ENCODE results near the gene MISP3. TPM values are rescaled to one million over a fixed set of nuclear protein-coding genes. Genes with fewer than 3 reads are reported as not detected.

The MISP3 gene
- polyA plus RNA-seq, 2 of the 4 experiments (the other 2 are of a cell fraction) = 1.9 to 2.3 TPM

DNA sequence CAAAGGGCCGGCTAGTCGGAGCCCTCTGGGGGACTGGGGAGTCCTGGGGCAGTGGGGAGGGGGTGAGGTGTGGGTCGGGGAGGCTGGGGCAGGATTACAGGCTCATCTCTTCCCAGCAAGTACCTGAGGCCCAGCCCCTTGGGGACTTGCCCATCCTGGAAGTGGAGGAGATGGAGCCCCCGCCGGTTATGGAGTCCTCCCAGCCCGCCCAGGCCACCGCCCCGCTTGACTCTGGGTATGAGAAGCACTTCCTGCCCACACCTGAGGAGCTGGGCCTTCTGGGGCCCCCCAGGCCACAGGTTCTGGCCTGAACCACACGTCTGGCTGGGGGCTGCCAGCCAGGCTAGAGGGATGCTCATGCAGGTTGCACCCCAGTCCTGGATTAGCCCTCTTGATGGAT, 20.6 kb upstream of the MISP3 start:
- ChIA-PET CTCF (interaction anchor here (1.2 to 1.8 kb wide), 6 partner anchors 9 to 172 kb away, joined by 3 to 9 read pairs (median 6); partner anchors contain the start of genes IL27RA and PALM3), POLR2A (no interaction called here)
- TF ChIP-seq RNF2 (IDR thresholded peaks at IDR 0.05; ENCODE audit: borderline replicate concordance, low read depth) (no peak), HOXB5 (CRISPR knock-in tag; IDR thresholded peaks at IDR 0.05) (no peak), ESRRA (IDR thresholded peaks at IDR 0.05; ENCODE audit: borderline replicate concordance, low read length) (no peak), HOXA7 (CRISPR knock-in tag; IDR thresholded peaks at IDR 0.05) (no peak), CBX8 (IDR thresholded peaks at IDR 0.05) (no peak)
- TF ChIP-seq, protein P1, sequence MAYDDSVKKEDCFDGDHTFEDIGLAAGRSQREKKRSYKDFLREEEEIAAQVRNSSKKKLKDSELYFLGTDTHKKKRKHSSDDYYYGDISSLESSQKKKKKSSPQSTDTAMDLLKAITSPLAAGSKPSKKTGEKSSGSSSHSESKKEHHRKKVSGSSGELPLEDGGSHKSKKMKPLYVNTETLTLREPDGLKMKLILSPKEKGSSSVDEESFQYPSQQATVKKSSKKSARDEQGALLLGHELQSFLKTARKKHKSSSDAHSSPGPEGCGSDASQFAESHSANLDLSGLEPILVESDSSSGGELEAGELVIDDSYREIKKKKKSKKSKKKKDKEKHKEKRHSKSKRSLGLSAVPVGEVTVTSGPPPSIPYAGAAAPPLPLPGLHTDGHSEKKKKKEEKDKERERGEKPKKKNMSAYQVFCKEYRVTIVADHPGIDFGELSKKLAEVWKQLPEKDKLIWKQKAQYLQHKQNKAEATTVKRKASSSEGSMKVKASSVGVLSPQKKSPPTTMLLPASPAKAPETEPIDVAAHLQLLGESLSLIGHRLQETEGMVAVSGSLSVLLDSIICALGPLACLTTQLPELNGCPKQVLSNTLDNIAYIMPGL (CRISPR knock-in tag; IDR thresholded peaks at IDR 0.05; ENCODE audit: borderline replicate concordance) = no peak
- TF ChIP-seq, protein P2, sequence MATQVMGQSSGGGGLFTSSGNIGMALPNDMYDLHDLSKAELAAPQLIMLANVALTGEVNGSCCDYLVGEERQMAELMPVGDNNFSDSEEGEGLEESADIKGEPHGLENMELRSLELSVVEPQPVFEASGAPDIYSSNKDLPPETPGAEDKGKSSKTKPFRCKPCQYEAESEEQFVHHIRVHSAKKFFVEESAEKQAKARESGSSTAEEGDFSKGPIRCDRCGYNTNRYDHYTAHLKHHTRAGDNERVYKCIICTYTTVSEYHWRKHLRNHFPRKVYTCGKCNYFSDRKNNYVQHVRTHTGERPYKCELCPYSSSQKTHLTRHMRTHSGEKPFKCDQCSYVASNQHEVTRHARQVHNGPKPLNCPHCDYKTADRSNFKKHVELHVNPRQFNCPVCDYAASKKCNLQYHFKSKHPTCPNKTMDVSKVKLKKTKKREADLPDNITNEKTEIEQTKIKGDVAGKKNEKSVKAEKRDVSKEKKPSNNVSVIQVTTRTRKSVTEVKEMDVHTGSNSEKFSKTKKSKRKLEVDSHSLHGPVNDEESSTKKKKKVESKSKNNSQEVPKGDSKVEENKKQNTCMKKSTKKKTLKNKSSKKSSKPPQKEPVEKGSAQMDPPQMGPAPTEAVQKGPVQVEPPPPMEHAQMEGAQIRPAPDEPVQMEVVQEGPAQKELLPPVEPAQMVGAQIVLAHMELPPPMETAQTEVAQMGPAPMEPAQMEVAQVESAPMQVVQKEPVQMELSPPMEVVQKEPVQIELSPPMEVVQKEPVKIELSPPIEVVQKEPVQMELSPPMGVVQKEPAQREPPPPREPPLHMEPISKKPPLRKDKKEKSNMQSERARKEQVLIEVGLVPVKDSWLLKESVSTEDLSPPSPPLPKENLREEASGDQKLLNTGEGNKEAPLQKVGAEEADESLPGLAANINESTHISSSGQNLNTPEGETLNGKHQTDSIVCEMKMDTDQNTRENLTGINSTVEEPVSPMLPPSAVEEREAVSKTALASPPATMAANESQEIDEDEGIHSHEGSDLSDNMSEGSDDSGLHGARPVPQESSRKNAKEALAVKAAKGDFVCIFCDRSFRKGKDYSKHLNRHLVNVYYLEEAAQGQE (IDR thresholded peaks at IDR 0.05) = no peak
- no peak overlapping the region for H3K4me3 ChIP-seq
- DNase-seq (ENCODE audit: low read depth in 1 of 2, low spot score in 1 of 2) = no peak
- H3K9me3 ChIP-seq = 0 out of 3 replicates have a peak, but pooled peaks cover 3% of the 10 kb centered on the region
- no peak for ATAC-seq
- no peak overlapping the region for H3K4me2 ChIP-seq
- no peaks in the 10 kb centered on the region for H3K4me1 ChIP-seq
- WGBS (ENCODE audit: missing lambda C conversion rate) = 40% methylated on average over 1 of the region's 9 CpGs
- H3K27ac ChIP-seq = no peak overlapping the region
- FAIRE-seq = no peak

DNA sequence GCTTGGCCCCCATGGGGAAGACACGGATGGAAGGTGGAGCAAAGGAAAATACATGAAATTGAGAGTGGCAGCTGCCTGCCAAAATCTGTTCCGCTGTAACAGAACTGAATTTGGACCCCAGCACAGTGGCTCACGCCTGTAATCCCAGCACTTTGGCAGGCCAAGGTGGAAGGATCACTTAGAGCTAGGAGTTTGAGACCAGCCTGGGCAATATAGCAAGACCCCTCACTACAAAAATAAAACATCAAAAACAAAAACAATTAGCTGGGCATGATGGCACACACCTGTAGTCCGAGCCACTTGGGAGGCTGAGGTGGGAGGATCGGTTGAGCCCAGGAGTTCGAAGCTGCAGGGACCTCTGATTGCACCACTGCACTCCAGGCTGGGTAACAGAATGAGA, 20.1 kb upstream of the MISP3 start:
- TF ChIP-seq HOXA7 (CRISPR knock-in tag; IDR thresholded peaks at IDR 0.05) (no peak), NPAS2 (CRISPR knock-in tag; IDR thresholded peaks at IDR 0.05; ENCODE audit: borderline replicate concordance) (no peak), FOSB (CRISPR knock-in tag; IDR thresholded peaks at IDR 0.05) (no peak), HDAC2 (IDR thresholded peaks at IDR 0.05) (no peak), MYC (IDR thresholded peaks at IDR 0.05; ENCODE audit: borderline replicate concordance, low read length) (no peak), CBX8 (IDR thresholded peaks at IDR 0.05) (no peak), EHMT2 (IDR thresholded peaks at IDR 0.05; ENCODE audit: low read depth) (no peak), NFE2L2 (conservative IDR thresholded peaks at IDR 0.05; ENCODE audit: low read length) (no peak), RFX5 (IDR thresholded peaks at IDR 0.05) (no peak), CHD4 (IDR thresholded peaks at IDR 0.05; ENCODE audit: borderline replicate concordance) (no peak)
- TF ChIP-seq, protein P3, sequence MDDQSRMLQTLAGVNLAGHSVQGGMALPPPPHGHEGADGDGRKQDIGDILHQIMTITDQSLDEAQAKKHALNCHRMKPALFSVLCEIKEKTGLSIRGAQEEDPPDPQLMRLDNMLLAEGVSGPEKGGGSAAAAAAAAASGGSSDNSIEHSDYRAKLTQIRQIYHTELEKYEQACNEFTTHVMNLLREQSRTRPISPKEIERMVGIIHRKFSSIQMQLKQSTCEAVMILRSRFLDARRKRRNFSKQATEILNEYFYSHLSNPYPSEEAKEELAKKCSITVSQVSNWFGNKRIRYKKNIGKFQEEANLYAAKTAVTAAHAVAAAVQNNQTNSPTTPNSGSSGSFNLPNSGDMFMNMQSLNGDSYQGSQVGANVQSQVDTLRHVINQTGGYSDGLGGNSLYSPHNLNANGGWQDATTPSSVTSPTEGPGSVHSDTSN (IDR thresholded peaks at IDR 0.05) = no peak
- no peak for DNase-seq (ENCODE audit: low read depth in 1 of 2, low spot score in 1 of 2)
- 76% methylated on average over 6 of the region's 6 CpGs for WGBS (ENCODE audit: missing lambda C conversion rate)
- Histone ChIP-seq H3K4me2 (no peak overlapping the region), H3K9me3 (0 out of 3 replicates have a peak, but pooled peaks cover 3% of the 10 kb centered on the region), H3K4me3 (no peak overlapping the region), H3K4me1 (no peaks in the 10 kb centered on the region), H3K27ac (no peak overlapping the region)
- ChIA-PET CTCF (interaction anchor here (0.6 to 1.8 kb wide), 6 partner anchors 9 to 34 kb away, joined by 3 to 9 read pairs (median 6); partner anchors contain the start of genes IL27RA and PALM3), POLR2A (no interaction called here)
- no peak for ATAC-seq
- FAIRE-seq = no peak

DNA sequence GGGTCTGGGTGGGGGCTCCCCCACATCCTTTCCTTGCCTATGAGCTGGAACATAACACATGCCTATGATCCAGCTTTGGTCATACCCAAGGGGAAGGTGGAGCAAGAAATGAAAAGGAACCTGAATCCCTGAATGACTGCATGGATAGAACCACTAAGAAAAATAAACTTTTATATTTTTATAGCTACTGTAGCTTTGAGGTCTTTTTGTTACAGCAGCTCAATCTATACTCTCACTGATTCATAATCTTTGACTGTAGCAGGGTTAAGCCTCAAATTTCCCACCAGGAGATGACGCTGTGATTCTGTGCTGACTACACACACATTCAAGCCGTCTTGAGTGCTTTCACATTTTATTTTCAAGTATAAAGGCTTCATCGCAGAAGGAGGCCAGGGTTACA, 19.6 kb upstream of the MISP3 start:
- ATAC-seq (no peak), DNase-seq (ENCODE audit: low read depth in 1 of 2, low spot score in 1 of 2) (no peak), FAIRE-seq (no peak)
- POLR2A ChIA-PET = no interaction called here
- Histone ChIP-seq H3K4me1 (peaks cover 1% of the 10 kb centered on the region), H3K27ac (no peak overlapping the region), H3K4me3 (no peak overlapping the region), H3K4me2 (no peak overlapping the region), H3K9me3 (0 out of 3 replicates have a peak, but pooled peaks cover 3% of the 10 kb centered on the region)
- CTCF ChIA-PET = interaction anchor here (0.6 to 1.8 kb wide), 7 partner anchors 9 to 148 kb away, joined by 3 to 9 read pairs (median 6); partner anchors contain the start of genes IL27RA and PALM3
- TF ChIP-seq MAZ (IDR thresholded peaks at IDR 0.05; ENCODE audit: borderline replicate concordance, low read depth, low read length) (no peak), TFCP2L1 (CRISPR knock-in tag; IDR thresholded peaks at IDR 0.05) (no peak), ZC3H11A (IDR thresholded peaks at IDR 0.05) (no peak), BHLHE40 (IDR thresholded peaks at IDR 0.05; ENCODE audit: low read depth, low read length) (no peak), CBX8 (IDR thresholded peaks at IDR 0.05) (no peak)
- TF ChIP-seq, protein P1 (CRISPR knock-in tag; IDR thresholded peaks at IDR 0.05; ENCODE audit: borderline replicate concordance) = no peak
- TF ChIP-seq, protein P4, sequence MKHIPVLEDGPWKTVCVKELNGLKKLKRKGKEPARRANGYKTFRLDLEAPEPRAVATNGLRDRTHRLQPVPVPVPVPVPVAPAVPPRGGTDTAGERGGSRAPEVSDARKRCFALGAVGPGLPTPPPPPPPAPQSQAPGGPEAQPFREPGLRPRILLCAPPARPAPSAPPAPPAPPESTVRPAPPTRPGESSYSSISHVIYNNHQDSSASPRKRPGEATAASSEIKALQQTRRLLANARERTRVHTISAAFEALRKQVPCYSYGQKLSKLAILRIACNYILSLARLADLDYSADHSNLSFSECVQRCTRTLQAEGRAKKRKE (CRISPR knock-in tag; IDR thresholded peaks at IDR 0.05; ENCODE audit: low read depth) = no peak
- WGBS (ENCODE audit: missing lambda C conversion rate) = 78% methylated on average over 3 of the region's 3 CpGs
